HUDEP-2 (cell line): ENCODE measurements around the gene OR1L6.

Source experiments
- DNase-seq, 76 experiments: peaks; one replicate each; lab custom pipeline; 2025; ENCODE audit not compliant: unreplicated experiment in 76 of 76; lab: John Stamatoyannopoulos, UW

Gene OR1L6, protein sequence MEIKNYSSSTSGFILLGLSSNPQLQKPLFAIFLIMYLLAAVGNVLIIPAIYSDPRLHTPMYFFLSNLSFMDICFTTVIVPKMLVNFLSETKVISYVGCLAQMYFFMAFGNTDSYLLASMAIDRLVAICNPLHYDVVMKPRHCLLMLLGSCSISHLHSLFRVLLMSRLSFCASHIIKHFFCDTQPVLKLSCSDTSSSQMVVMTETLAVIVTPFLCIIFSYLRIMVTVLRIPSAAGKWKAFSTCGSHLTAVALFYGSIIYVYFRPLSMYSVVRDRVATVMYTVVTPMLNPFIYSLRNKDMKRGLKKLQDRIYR

DNA sequence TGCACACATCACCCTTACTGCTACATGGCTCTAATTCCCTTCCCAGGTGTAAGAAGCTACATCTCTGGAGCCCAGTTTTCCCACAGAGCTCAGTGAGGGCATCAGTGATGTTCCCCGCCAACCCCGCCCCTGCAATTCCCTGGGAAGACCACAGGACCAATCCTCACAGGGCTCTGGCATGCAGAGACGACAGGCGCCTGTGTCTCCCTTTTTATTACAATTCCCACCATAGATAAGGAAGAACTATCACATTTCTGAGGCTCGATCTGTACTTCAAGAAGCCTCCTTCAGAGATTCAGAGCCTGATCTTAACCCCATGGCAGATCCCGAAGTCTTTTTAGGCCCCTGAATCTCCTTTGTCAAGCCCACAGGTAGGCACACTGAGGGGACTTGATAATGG is at the start of gene OR1L6:
Gene OR1L6 (plus strand): TSS at position 301 of the 400 bp plus-strand sequence. CDS start 7,545 bp downstream, outside the sequence.
- DNase-seq, result no peak

- no peak for DNase-seq
Observed at GRCh38 chr9:122695696-122696095, 46.4 kb upstream of the OR1L6 start.

DNA sequence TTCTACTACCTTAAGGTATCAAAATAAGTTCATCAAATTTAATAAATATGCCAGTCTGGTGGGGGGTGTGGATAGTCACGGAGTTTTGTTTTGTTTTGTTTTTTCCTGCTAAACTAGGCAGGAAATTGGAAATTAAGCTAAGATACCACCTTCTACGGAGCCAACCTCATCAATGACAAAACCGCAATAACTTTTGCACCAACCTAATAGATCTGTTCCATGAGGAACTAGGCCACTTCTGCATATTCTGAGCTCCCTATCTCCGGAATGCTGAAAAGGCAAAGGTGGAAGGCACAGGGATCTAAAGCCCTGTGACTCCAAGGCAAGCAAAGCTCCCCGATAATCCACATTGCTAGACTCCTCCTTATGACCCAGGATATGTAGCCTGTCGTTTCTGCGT is 24.1 kb upstream of the OR1L6 start:
- DNase-seq, result no peak

- DNase-seq, result no peak
Observed at GRCh38 chr9:122719218-122719617, 22.9 kb upstream of the OR1L6 start.

GRCh38 chr9:122723690-122724089 is 18.4 kb upstream of the OR1L6 start, which contains the start of gene OR1L4:
TSS of gene OR1L4 (plus strand) at chr9:122723990. CDS start at chr9:122723990, 0 bp downstream.
- no peak for DNase-seq

DNA sequence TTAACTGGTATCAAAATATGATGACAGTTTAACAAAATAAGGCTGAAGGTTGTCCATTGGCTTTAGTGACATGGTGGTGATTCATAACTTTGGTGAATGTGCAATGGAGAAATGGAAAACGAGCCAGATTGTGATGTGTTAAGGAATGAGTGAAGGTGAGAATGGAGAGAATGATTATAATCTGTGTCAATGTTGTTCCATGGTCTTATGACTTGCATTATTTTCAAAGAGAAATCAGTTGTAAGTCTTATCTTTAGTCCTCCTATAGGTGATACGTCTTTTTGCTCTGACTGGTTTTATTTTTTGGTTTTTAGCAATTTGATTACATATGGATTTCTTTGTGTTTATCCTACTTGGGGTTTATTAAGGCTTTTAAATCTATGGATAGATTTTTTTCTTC is 12.7 kb downstream of the OR1L6 start:
- no peak for DNase-seq

DNA sequence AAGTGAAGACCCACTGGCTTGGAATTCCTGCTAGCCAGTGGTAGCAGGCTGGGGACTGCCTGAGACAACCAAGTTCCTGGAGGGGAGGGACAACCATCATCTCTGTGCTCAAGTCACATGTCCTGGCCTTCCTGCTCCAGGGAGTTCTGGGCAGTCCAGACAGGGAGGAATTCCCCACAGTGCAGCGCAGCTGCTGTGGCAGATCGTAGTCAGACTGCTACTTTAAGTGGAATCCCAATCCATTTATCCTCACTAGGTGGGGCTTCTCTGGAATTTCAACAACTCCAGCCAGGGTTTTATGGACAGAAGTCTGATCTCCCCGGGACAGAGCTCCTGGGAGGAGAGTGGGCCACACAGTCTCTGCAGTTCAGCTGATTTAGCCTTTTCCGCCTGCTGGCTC is 25.7 kb downstream of the OR1L6 start:
- DNase-seq, result no peak

GRCh38 chr9:122777052-122777451 is 34.9 kb downstream of the OR1L6 start:
- DNase-seq, result no peak

GRCh38 chr9:122777935-122778627 is 36.0 kb downstream of the OR1L6 start:
- no peak for DNase-seq

DNA sequence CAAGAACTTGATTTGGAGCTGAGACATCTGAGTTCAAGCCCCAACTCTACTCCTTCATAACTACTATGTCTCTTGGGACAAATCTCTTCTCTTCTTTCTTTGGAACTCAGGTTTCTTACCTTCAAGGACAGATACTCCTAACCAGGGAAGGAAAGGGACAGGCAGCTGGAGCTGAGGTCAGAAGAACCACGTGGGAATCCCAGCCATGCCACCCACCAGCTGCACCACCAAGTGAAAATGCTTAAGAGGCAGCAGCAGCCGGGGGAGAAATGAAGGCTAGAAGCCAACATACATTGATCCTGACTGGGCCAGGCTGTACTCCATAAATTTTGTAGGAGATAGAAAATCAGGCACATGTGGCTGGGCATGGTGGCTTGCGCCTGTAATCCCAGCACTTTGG is 37.1 kb downstream of the OR1L6 start:
- no peak for DNase-seq

DNA sequence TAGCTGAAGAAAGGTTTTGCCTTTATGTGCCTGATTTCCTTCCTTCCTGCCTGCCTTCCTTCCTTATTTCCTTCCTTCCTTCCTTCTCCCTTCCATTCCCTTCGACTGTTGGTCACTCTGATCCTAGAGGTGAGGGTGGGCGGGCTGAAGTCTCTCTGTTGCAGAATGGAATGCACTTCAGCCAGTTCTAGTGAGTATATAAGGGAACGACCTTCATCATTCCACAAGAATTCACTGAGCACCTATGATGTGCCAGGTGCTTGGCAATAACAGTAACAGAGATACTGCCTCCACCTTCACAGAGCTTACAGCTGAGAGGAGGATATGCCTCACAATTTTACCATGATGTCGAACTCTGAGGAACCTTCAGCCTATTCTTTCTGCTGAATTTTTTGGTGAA is 37.9 kb downstream of the OR1L6 start:
- DNase-seq, result no peak

GRCh38 chr9:122781671-122782070 is 39.6 kb downstream of the OR1L6 start:
- no peak for DNase-seq

GRCh38 chr9:122785269-122785668 is 43.2 kb downstream of the OR1L6 start:
- no peak for DNase-seq

DNA sequence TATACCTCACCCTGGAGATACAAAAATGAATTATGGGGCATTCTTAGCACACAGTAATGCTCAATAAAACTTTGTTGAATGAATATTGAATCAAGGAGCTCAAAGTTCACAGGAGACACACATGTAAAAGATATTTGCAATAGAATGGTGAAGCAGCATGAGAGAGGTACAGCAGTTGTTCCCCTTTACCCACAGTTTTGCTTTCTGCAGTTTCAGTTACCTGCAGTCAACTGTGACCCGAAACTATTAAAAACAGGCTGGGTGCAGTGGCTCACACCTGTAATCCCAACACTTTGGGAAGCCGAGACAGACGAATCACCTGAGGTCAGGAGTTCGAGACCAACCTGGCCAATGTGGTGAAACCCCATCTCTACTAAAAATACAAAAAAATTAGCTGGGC is 44.2 kb downstream of the OR1L6 start:
- no peak for DNase-seq

DNA sequence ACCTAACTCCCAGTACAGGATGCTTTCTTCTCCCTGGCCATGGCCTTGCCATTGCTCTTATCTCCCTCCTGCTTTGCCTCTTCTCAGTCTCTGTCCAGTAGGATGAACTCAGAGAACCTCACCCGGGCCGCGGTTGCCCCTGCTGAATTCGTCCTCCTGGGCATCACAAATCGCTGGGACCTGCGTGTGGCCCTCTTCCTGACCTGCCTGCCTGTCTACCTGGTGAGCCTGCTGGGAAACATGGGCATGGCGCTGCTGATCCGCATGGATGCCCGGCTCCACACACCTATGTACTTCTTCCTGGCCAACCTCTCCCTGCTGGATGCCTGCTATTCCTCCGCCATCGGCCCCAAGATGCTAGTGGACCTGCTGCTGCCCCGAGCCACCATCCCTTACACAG is 46.7 kb downstream of the OR1L6 start, which contains the start of gene OR5C1:
Gene OR5C1 (plus strand): TSS at position 103 of the 400 bp plus-strand sequence. CDS start 0 bp downstream, at position 103.
- no peak for DNase-seq

GRCh38 chr9:122789256-122790046 is 47.3 kb downstream of the OR1L6 start:
- DNase-seq, result no peak

- DNase-seq, result no peak
Observed at GRCh38 chr9:122791872-122792669, 50.0 kb downstream of the OR1L6 start.

GRCh38 chr9:122797316-122798063 is 55.4 kb downstream of the OR1L6 start:
- DNase-seq, result no peak
